Heart right ventricle (tissue), 16 donors: Measurements from ENCODE around the gene CCDC85A. TPM values are rescaled to one million over a fixed set of nuclear protein-coding genes. Genes with fewer than 3 reads are reported as not detected.

ENCODE experiments used
- ATAC-seq, 8 donors: fragments of 200-7000 bp; cut with Tn5 transposase; one replicate each; pipeline ENCODE4 v1.9.1; 2020; ENCODE audit warnings: mild to moderate bottlenecking in 8 of 8, moderate library complexity in 8 of 8, moderate number of reproducible peaks in 1 of 8
- DNase-seq, 2 donors: peaks; one replicate each; pipeline ENCODE4 v3.0.0-alpha.2; 2020
- H3K27ac ChIP-seq, 10 donors: fragments of 200-600 bp; sonication (generic) in 2 of 10; one replicate each; pipeline versions ENCODE4 v1.5.0 to v1.8.0; 2020 to 2022; ENCODE audit warnings: mild to moderate bottlenecking in 3 of 10
- H3K27me3 ChIP-seq, 7 donors: fragments of 200-600 bp; one replicate each; pipeline ENCODE4 v1.8.0; 2021 to 2022; ENCODE audit warnings: mild to moderate bottlenecking in 2 of 7
- H3K36me3 ChIP-seq, 9 donors: fragments of 200-600 bp; sonication (generic) in 1 of 9; one replicate each; pipeline versions ENCODE4 v1.5.0 to v1.8.0; 2020 to 2022; ENCODE audit warnings: mild to moderate bottlenecking in 2 of 9
- H3K4me1 ChIP-seq, 9 donors: fragments of 200-600 bp; sonication (generic) in 1 of 9; one replicate each; pipeline versions ENCODE4 v1.5.0 to v1.8.0; 2020 to 2022; ENCODE audit warnings: mild to moderate bottlenecking in 4 of 9
- H3K4me3 ChIP-seq, 10 donors: fragments of 200-600 bp; sonication (generic) in 2 of 10; one replicate each; pipeline versions ENCODE4 v1.5.0 to v1.8.0; 2020 to 2022; ENCODE audit warnings: mild to moderate bottlenecking in 7 of 10, moderate library complexity in 2 of 10
- H3K9me3 ChIP-seq, 11 donors: fragments of 200-600 bp in 10 of 11; sonication (generic) in 2 of 11; one replicate each; pipeline versions ENCODE4 v1.5.0 to v1.8.0; 2013 to 2022; ENCODE audit warnings: mild to moderate bottlenecking in 2 of 11, control low read depth in 1 of 11, moderate library complexity in 1 of 11
- CTCF ChIP-seq, 9 donors: fragments of 200-600 bp; sonication (generic) in 2 of 9; IDR thresholded peaks; one replicate each; pipeline versions ENCODE4 v1.5.0 to v1.8.0; 2021 to 2022; ENCODE audit warnings: antibody characterized with exemption in 9 of 9, mild to moderate bottlenecking in 5 of 9, moderate library complexity in 1 of 9
- WGBS, 2 donors: extraction: QIAGEN DNeasy Blood & Tissue Kit; methylation state at CpG; one replicate each; pipeline ENCODE4 v1.1.7; 2013; ENCODE audit warnings: inconsistent platforms in 1 of 2; 5-methylcytosine and 5-hydroxymethylcytosine counted together
- intact Hi-C, 10 donors: fragments of 100-400 bp; cut with DNase I; formaldehyde crosslinking; loops; one replicate each; pipeline versions ENCODE4 v1.11.1 to v1.14.2; 2022
- polyA plus RNA-seq, 2 donors: library from polyadenylated mRNA; stranded (reverse); fragments of 200-250 nt; gene quantifications; one replicate each; pipeline ENCODE4 v1.2.3, GENCODE V29; 2013
- total RNA-seq, 10 donors: library from RNA; stranded (reverse); fragmentation: NEBNext Ultra II Directional in 3 of 10; extraction: Animal tissue kit (Norgen Biotek cat#: 25700) in 3 of 10; gene quantifications; one replicate each; pipeline versions ENCODE4 v1.2.1 to v1.2.4, GENCODE V29; 2021 to 2023
- donor health status: Arrhythmogenic right ventricular cardiomyopathy.
- donor health status: ischemic (EF 13 %, LVEDD 7.1; RV severe dilation, severe dysfunction).
- donor health status: healthy with polysubstance abuse.
- donor health status: DM: no; HTN: yes; CAD: no.
- donor health status: DM: no; HTN: no; CAD: no.
- donor health status: ischemic (EF 25% LVEDD 6.9; RV normal size, moderate dysfunction).
- donor health status: ischemic (EF 25% LVEDD 5.7; RV mildly dilated, moderate dysfunction).
- donor health status: healthy.
- donor health status: DM: yes; HTN: yes; CAD: no.
- donor health status: Ischemic cardiomyopathy.
- donor health status: ischemic (EF 35%, LVEDD 5.7; RV mildly dilated, moderate dysfunction).
- donor health status: nonischemic (EF 11% LVEDD 7.7; RV severe dilation, severe dysfunction).
- donor health status: DM: yes; HTN: yes; CAD: no.
- donor health status: PGD.
- donor health status: ischemic (EF 29% LVEDD 5.4; RV normal size, mild dysfunction).
- donor health status: nonischemic (EF 23%, LVEDD 6.1; RV moderate dilation, normal function).

The CCDC85A gene
- total and polyA plus RNA-seq, 12 donors: 1.5 to 8.5 (median 3.5) TPM

- H3K27ac ChIP-seq: no peak overlapping the region
- DNase-seq (no peak), ATAC-seq (no peak)
- no peak overlapping the region for H3K4me3 ChIP-seq
- no peaks in the 10 kb centered on the region for H3K36me3 ChIP-seq
- intact Hi-C loops: no loop called here
- no peak for TF ChIP-seq CTCF (IDR thresholded peaks at IDR 0.05)
- 95% methylated on average over 2 of the region's 2 CpGs for WGBS, 2 donors
- no peaks in the 10 kb centered on the region for H3K4me1 ChIP-seq
- H3K9me3 ChIP-seq: no peaks in the 10 kb centered on the region
- H3K27me3 ChIP-seq: no peaks in the 10 kb centered on the region
Observed at GRCh38 chr2:56232912-56233311, 49.1 kb downstream of the CCDC85A start.

- no peak for ATAC-seq
- WGBS, 2 donors: 83 to 84% methylated on average over 2 of the region's 2 CpGs
- intact Hi-C loops: no loop called here
- Histone ChIP-seq H3K36me3 (no peaks in the 10 kb centered on the region), H3K9me3 (no peaks in the 10 kb centered on the region), H3K4me1 (no peaks in the 10 kb centered on the region), H3K27ac (no peak overlapping the region), H3K27me3 (no peaks in the 10 kb centered on the region), H3K4me3 (no peak overlapping the region)
- TF ChIP-seq CTCF (IDR thresholded peaks at IDR 0.05): no peak
- DNase-seq: no peak
Observed at GRCh38 chr2:56234241-56234640, 50.5 kb downstream of the CCDC85A start.

- H3K27ac ChIP-seq: no peak overlapping the region
- H3K36me3 ChIP-seq: no peaks in the 10 kb centered on the region
- WGBS, 2 donors: 69 to 80% methylated on average over 2 of the region's 2 CpGs
- DNase-seq: no peak
- H3K27me3 ChIP-seq: no peaks in the 10 kb centered on the region
- no peaks in the 10 kb centered on the region for H3K4me1 ChIP-seq
- TF ChIP-seq CTCF (IDR thresholded peaks at IDR 0.05): no peak
- no peak overlapping the region for H3K4me3 ChIP-seq
- ATAC-seq: no peak
- intact Hi-C loops: no loop called here
- H3K9me3 ChIP-seq: peaks cover 0 to 35% (median 3%) of the 10 kb centered on the region in 11 donors
Observed at GRCh38 chr2:56239030-56239429, 55.2 kb downstream of the CCDC85A start.

- Histone ChIP-seq H3K27me3 (no peaks in the 10 kb centered on the region), H3K9me3 (peaks cover 0 to 38% (median 3%) of the 10 kb centered on the region in 11 donors), H3K4me3 (no peak overlapping the region), H3K36me3 (no peaks in the 10 kb centered on the region), H3K27ac (no peak overlapping the region), H3K4me1 (no peaks in the 10 kb centered on the region)
- WGBS, 2 donors: 63 to 64% methylated on average over 1 of the region's 1 CpG
- DNase-seq (no peak), ATAC-seq (no peak)
- TF ChIP-seq CTCF (IDR thresholded peaks at IDR 0.05): no peak
- intact Hi-C loops: no loop called here
Observed at GRCh38 chr2:56239437-56239836, 55.6 kb downstream of the CCDC85A start.
